ENCODE measurements around the gene PTPRT. TPM values are rescaled to one million over a fixed set of nuclear protein-coding genes. Genes with fewer than 3 reads are reported as not detected.

PTPRT gene
- total and polyA plus RNA-seq, 2 of the 4 experiments (the other 2 are of a cell fraction) = not detected

GRCh38 chr20:42906120-42906519, 283.6 kb downstream of the PTPRT start:
- in situ Hi-C loops (cut with MboI; ENCODE audit: low sequenced_read_pairs) = no loop called here
- Histone ChIP-seq H3K23ac (ENCODE audit: low read depth, low read length) (no peak overlapping the region), H4K91ac (ENCODE audit: insufficient read depth, low read depth, low read length) (no peak overlapping the region), H2AK5ac (ENCODE audit: low read depth, low read length) (no peak overlapping the region), H3K14ac (replicated peaks; ENCODE audit: low read depth, low read length) (no peak overlapping the region), H3K9me3 (ENCODE audit: control insufficient read depth, insufficient read depth, low read length) (peaks cover 17% of the 10 kb centered on the region), H2BK20ac (ENCODE audit: low read depth, low read length) (no peak overlapping the region), H2BK5ac (ENCODE audit: low read depth, low read length, poor library complexity, severe bottlenecking) (no peak overlapping the region), H4K5ac (ENCODE audit: low read depth, low read length) (no peak overlapping the region), H3K4me1 (ENCODE audit: control insufficient read depth, insufficient read depth, low read length) (no peaks in the 10 kb centered on the region), H3K4me3 (ENCODE audit: insufficient read depth, low read depth, low read length) (no peak overlapping the region), H2AFZ (replicated peaks; ENCODE audit: low read length, poor library complexity) (no peak overlapping the region), H2BK120ac (ENCODE audit: low read depth, low read length) (no peak overlapping the region), H3K4me2 (ENCODE audit: low read depth, low read length) (no peak overlapping the region), H3K4ac (ENCODE audit: low read depth, low read length) (no peak overlapping the region), H3K9ac (ENCODE audit: low read depth, low read length) (no peak overlapping the region), H3K36me3 (ENCODE audit: control insufficient read depth, insufficient read depth, low read length) (no peaks in the 10 kb centered on the region), H3K18ac (ENCODE audit: low read depth, low read length) (no peak overlapping the region), H3K9me1 (ENCODE audit: insufficient read depth, low read length) (no peaks in the 10 kb centered on the region), H3K56ac (ENCODE audit: extremely low read depth, insufficient read depth, low read length) (no peak overlapping the region), H2AK9ac (replicated peaks; ENCODE audit: low read depth, low read length, poor library complexity) (no peak overlapping the region), H3K79me1 (ENCODE audit: low read depth in 1 of 2, low read length in 2 of 2) (no peaks in the 10 kb centered on the region), H3K27ac (ENCODE audit: insufficient read depth, low read length) (no peak overlapping the region), H3K27me3 (ENCODE audit: control insufficient read depth, insufficient read depth, low read length) (no peaks in the 10 kb centered on the region), H4K8ac (ENCODE audit: low read depth in 2 of 2, low read length in 2 of 2) (no peak overlapping the region), H2BK15ac (ENCODE audit: low read depth, low read length) (no peak overlapping the region), H4K20me1 (ENCODE audit: insufficient read depth, low read length) (no peaks in the 10 kb centered on the region)
- DNase-seq (no peak), ATAC-seq (ENCODE audit: low read depth) (no peak)
- WGBS, 2 experiments (ENCODE audit: extremely low coverage in 2 of 2, insufficient read length in 1 of 2) = 51% methylated on average over 9 of the region's 10 CpGs; no CpG with 5 or more reads in 1 of the 2 experiments
- POLR2A ChIA-PET (ENCODE audit: unreplicated experiment) = no interaction called here
- TF ChIP-seq CHD1 (IDR thresholded peaks at IDR 0.05; ENCODE audit: low read depth, low read length) = no peak
- BruUV-seq (replicated peaks) = no TSS peak
- intact Hi-C loops (cut with micrococcal nuclease) = no loop called here
- CTCF ChIA-PET = no interaction called here
- dilution Hi-C loops (cut with HindIII; ENCODE audit: low sequenced_read_pairs, unreplicated experiment) = no loop called here

Data from IMR-90 (cell line).